SK-N-SH treated with all-trans-retinoic acid at 6 μM for 48 hours (cell line): ENCODE measurements around the gene ADGRF5.

Experiments
- ATAC-seq: fragments of 200-7000 bp; cut with Tn5 transposase; 3 replicates; pipeline ENCODE4 v1.9.1; 2020; ENCODE audit warnings: mild to moderate bottlenecking, moderate library complexity
- ARNTL ChIP-seq: fragments of 450-650 bp; formaldehyde crosslinking; IDR thresholded peaks from 2 replicates; pipeline ENCODE4 v1.5.0; 2020; ENCODE audit warnings: low read depth, mild to moderate bottlenecking, moderate library complexity, borderline replicate concordance
- CREB5 ChIP-seq: fragments of 250-450 bp; sonication (Bioruptor Pico); IDR thresholded peaks from 2 replicates; pipeline ENCODE4 v1.5.1; 2020; ENCODE audit warnings: low read depth, mild to moderate bottlenecking, moderate library complexity
- ESRRG ChIP-seq: fragments of 250-450 bp; sonication (Bioruptor Pico); IDR thresholded peaks from 2 replicates; pipeline ENCODE4 v1.6.1; 2021; ENCODE audit warnings: mild to moderate bottlenecking
- GLIS3 ChIP-seq: fragments of 250-450 bp; sonication (Bioruptor Pico); IDR thresholded peaks from 2 replicates; pipeline ENCODE4 v1.5.0; 2020; ENCODE audit warnings: mild to moderate bottlenecking, moderate library complexity
- OSR1 ChIP-seq: fragments of 250-450 bp; sonication (Bioruptor Pico); IDR thresholded peaks from 2 replicates; pipeline ENCODE4 v1.8.0; 2022; ENCODE audit warnings: moderate library complexity, mild to moderate bottlenecking, inconsistent platforms
- PPARA ChIP-seq: fragments of 250-450 bp; sonication (Bioruptor Pico); IDR thresholded peaks from 2 replicates; pipeline ENCODE4 v1.5.0; 2020; ENCODE audit warnings: mild to moderate bottlenecking, borderline replicate concordance
- RARB ChIP-seq: fragments of 250-450 bp; sonication (Bioruptor Pico); IDR thresholded peaks from 2 replicates; pipeline ENCODE4 v1.8.0; 2021; ENCODE audit warnings: mild to moderate bottlenecking, moderate library complexity
- SNAI2 ChIP-seq: fragments of 250-450 bp; sonication (Bioruptor Pico); IDR thresholded peaks from 2 replicates; pipeline ENCODE4 v1.5.0; 2020; ENCODE audit warnings: mild to moderate bottlenecking, moderate library complexity
- TCF4 ChIP-seq: fragments of 250-450 bp; sonication (Bioruptor Pico); IDR thresholded peaks from 2 replicates; pipeline ENCODE4 v1.8.0; 2021; ENCODE audit warnings: mild to moderate bottlenecking, moderate library complexity, borderline replicate concordance
- TSHZ2 ChIP-seq: fragments of 250-450 bp; sonication (Bioruptor Pico); IDR thresholded peaks from 2 replicates; pipeline ENCODE4 v1.5.0; 2020; ENCODE audit warnings: mild to moderate bottlenecking, moderate library complexity
- ZC3H10 ChIP-seq: fragments of 250-450 bp; sonication (Bioruptor Pico); IDR thresholded peaks from 2 replicates; pipeline ENCODE4 v1.5.1; 2021; ENCODE audit warnings: mild to moderate bottlenecking, moderate library complexity
- ZFP3 ChIP-seq: fragments of 250-450 bp; sonication (Bioruptor Pico); IDR thresholded peaks from 2 replicates; pipeline ENCODE4 v1.5.0; 2020; ENCODE audit warnings: mild to moderate bottlenecking, moderate library complexity
- ZNF565 ChIP-seq: fragments of 450-650 bp; formaldehyde crosslinking; conservative IDR thresholded peaks from 2 replicates; pipeline ENCODE4 v1.5.0; 2020; ENCODE audit warnings: low read depth, mild to moderate bottlenecking, moderate library complexity
- TF ChIP-seq, protein P1 (sequence below): fragments of 250-450 bp; sonication (Bioruptor Pico); IDR thresholded peaks from 2 replicates; pipeline ENCODE4 v1.8.0; 2020; ENCODE audit warnings: mild to moderate bottlenecking, moderate library complexity, borderline replicate concordance
- TF ChIP-seq, protein P2 (sequence below): fragments of 250-450 bp; sonication (Bioruptor Pico); IDR thresholded peaks from 2 replicates; pipeline ENCODE4 v1.5.1; 2021; ENCODE audit warnings: mild to moderate bottlenecking, moderate library complexity

ADGRF5 gene

GRCh38 chr6:46888031-46888430 lies 33.7 kb downstream of the ADGRF5 start:
- TF ChIP-seq OSR1 (CRISPR knock-in tag) (no peak), GLIS3 (CRISPR knock-in tag) (no peak), ZC3H10 (CRISPR knock-in tag) (no peak), TSHZ2 (CRISPR knock-in tag) (no peak), ZNF565 (CRISPR knock-in tag) (no peak), ESRRG (no peak)
- TF ChIP-seq, protein P1, sequence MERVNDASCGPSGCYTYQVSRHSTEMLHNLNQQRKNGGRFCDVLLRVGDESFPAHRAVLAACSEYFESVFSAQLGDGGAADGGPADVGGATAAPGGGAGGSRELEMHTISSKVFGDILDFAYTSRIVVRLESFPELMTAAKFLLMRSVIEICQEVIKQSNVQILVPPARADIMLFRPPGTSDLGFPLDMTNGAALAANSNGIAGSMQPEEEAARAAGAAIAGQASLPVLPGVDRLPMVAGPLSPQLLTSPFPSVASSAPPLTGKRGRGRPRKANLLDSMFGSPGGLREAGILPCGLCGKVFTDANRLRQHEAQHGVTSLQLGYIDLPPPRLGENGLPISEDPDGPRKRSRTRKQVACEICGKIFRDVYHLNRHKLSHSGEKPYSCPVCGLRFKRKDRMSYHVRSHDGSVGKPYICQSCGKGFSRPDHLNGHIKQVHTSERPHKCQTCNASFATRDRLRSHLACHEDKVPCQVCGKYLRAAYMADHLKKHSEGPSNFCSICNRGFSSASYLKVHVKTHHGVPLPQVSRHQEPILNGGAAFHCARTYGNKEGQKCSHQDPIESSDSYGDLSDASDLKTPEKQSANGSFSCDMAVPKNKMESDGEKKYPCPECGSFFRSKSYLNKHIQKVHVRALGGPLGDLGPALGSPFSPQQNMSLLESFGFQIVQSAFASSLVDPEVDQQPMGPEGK (CRISPR knock-in tag): no peak
- ATAC-seq: no peak

GRCh38 chr6:46882645-46883044 lies 39.1 kb downstream of the ADGRF5 start:
- TF ChIP-seq CREB5: no peak
- TF ChIP-seq PPARA: no peak
- TF ChIP-seq ZNF565 (CRISPR knock-in tag): no peak
- no peak for ATAC-seq

- ATAC-seq: no peak
- TF ChIP-seq ZC3H10 (CRISPR knock-in tag) (no peak), PPARA (no peak), ARNTL (no peak), ZFP3 (CRISPR knock-in tag) (no peak), ESRRG (no peak), OSR1 (CRISPR knock-in tag) (no peak), GLIS3 (CRISPR knock-in tag) (no peak), TCF4 (CRISPR knock-in tag) (no peak), ZNF565 (CRISPR knock-in tag) (no peak)
- TF ChIP-seq, protein P1 (CRISPR knock-in tag): no peak
These were observed 42.7 kb downstream of the ADGRF5 start for GRCh38 chr6:46879003-46879402.

- ATAC-seq: no peak
- TF ChIP-seq RARB (CRISPR knock-in tag): no peak
- no peak for TF ChIP-seq ZFP3 (CRISPR knock-in tag)
- TF ChIP-seq, protein P2, sequence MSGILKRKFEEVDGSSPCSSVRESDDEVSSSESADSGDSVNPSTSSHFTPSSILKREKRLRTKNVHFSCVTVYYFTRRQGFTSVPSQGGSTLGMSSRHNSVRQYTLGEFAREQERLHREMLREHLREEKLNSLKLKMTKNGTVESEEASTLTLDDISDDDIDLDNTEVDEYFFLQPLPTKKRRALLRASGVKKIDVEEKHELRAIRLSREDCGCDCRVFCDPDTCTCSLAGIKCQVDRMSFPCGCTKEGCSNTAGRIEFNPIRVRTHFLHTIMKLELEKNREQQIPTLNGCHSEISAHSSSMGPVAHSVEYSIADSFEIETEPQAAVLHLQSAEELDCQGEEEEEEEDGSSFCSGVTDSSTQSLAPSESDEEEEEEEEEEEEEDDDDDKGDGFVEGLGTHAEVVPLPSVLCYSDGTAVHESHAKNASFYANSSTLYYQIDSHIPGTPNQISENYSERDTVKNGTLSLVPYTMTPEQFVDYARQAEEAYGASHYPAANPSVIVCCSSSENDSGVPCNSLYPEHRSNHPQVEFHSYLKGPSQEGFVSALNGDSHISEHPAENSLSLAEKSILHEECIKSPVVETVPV (CRISPR knock-in tag): no peak
- TF ChIP-seq OSR1 (CRISPR knock-in tag): no peak
- TF ChIP-seq SNAI2 (CRISPR knock-in tag): no peak
- TF ChIP-seq ZNF565 (CRISPR knock-in tag): no peak
- TF ChIP-seq ESRRG: no peak
- no peak for TF ChIP-seq CREB5
These were observed 45.6 kb downstream of the ADGRF5 start for GRCh38 chr6:46876126-46876525.
